HepG2 (cell line): Measurements from ENCODE around the gene SMAD6. TPM values are rescaled to one million over a fixed set of nuclear protein-coding genes. Genes with fewer than 3 reads are reported as not detected.

Source experiments
- ATAC-seq: fragments of 200-7000 bp; cut with Tn5 transposase; 3 replicates; pipeline ENCODE4 v1.9.1; 2020; ENCODE audit warnings: mild to moderate bottlenecking, moderate library complexity
- BruUV-seq: library from RNA; stranded (reverse); fragments of 400-500 nt; replicated peaks from 2 replicates; lab custom pipeline; 2021; lab: Mats Ljungman, UMichigan
- CTCF ChIA-PET: fragments of 300-600 bp; formaldehyde crosslinking; extraction: SDS; loops from one replicate; lab custom pipeline; 2021; ENCODE audit warnings: low total read pairs, inconsistent platforms, low intra/inter-chr PET ratio; lab: Yijun Ruan, JAX
- POLR2A ChIA-PET: fragments of 350-600 bp; sonication (Branson Sonifier 250); formaldehyde crosslinking; loops from one replicate; lab custom pipeline; 2020; ENCODE audit warnings: antibody characterized with exemption, inconsistent platforms; lab: Yijun Ruan, JAX
- DNase-seq: peaks from one replicate; pipeline ENCODE4 v3.0.0-alpha.2; 2015; ENCODE audit warnings: low spot score
- FAIRE-seq: peaks from 3 replicates; lab custom pipeline; 2011; peaks lifted over from hg19 to GRCh38; lab: Jason Lieb, UNC
- H2AFZ ChIP-seq: one replicate; pipeline ENCODE4 v1.6.1; 2011; ENCODE audit warnings: low read length, inconsistent platforms
- H3K27ac ChIP-seq: fragments of 300-600 bp; 3 replicates; pipeline ENCODE4 v1.8.0; 2011; ENCODE audit warnings: mixed run types, mild to moderate bottlenecking, mixed read lengths, low read length, inconsistent platforms; ENCODE audit not compliant: insufficient read depth; ENCODE audit errors: extremely low read length
- H3K27me3 ChIP-seq, 2 experiments: fragments of 200-600 bp in 1 of 2; 2 replicates in 1 of 2; 3 replicates in 1 of 2; pipeline versions ENCODE4 v1.6.0 to v1.8.0; 2011; ENCODE audit warnings: low read length in 2 of 2, mild to moderate bottlenecking in 2 of 2, moderate library complexity in 2 of 2, inconsistent platforms in 1 of 2; ENCODE audit not compliant: insufficient read depth in 2 of 2, control insufficient read depth in 1 of 2
- H3K36me3 ChIP-seq, 2 experiments: fragments of 200-600 bp in 1 of 2; replicated peaks in 1 of 2; 2 replicates in 1 of 2; 3 replicates in 1 of 2; pipeline versions ENCODE4 v1.5.1 to v1.8.0; 2011; ENCODE audit warnings: low read length in 2 of 2, inconsistent platforms in 1 of 2; ENCODE audit not compliant: insufficient read depth in 2 of 2, control insufficient read depth in 1 of 2
- H3K4me1 ChIP-seq: 2 replicates; pipeline ENCODE4 v1.5.1; 2012; ENCODE audit warnings: low read length, inconsistent platforms; ENCODE audit not compliant: insufficient read depth
- H3K4me2 ChIP-seq: 2 replicates; pipeline ENCODE4 v1.6.0; 2011; ENCODE audit warnings: low read depth, low read length, inconsistent platforms
- H3K4me3 ChIP-seq, 3 experiments: fragments of 200-600 bp in 1 of 3; sonication (generic), shearing (Covaris generic) in 1 of 3; replicated peaks in 1 of 3; 2 replicates each; pipeline ENCODE4 v1.5.1; 2011 to 2016; ENCODE audit warnings: low read length in 3 of 3, inconsistent platforms in 2 of 3, low read depth in 2 of 3, mild to moderate bottlenecking in 2 of 3, control low read depth in 1 of 3, mixed read lengths in 1 of 3; ENCODE audit not compliant: insufficient read depth in 1 of 3
- H3K79me2 ChIP-seq: one replicate; pipeline ENCODE4 v1.6.1; 2011; ENCODE audit warnings: low read length, inconsistent platforms; ENCODE audit not compliant: insufficient read depth
- H3K9ac ChIP-seq: 2 replicates; pipeline ENCODE4 v1.6.0; 2011; ENCODE audit warnings: mild to moderate bottlenecking, low read depth, low read length, inconsistent platforms; ENCODE audit not compliant: insufficient read depth
- H3K9me3 ChIP-seq: 2 replicates; pipeline ENCODE4 v1.5.1; 2012; ENCODE audit warnings: mild to moderate bottlenecking, low read length
- H4K20me1 ChIP-seq: 2 replicates; pipeline ENCODE4 v1.6.0; 2011; ENCODE audit warnings: inconsistent platforms, mild to moderate bottlenecking, low read length, moderate library complexity; ENCODE audit not compliant: insufficient read depth
- MED13 ChIP-seq: sonication (generic); formaldehyde crosslinking; IDR thresholded peaks from 2 replicates; pipeline ENCODE4 v1.5.0; 2020; ENCODE audit warnings: missing genetic modification reagents
- RBFOX2 ChIP-seq: fragments of 200-400 bp; formaldehyde crosslinking; IDR thresholded peaks from 2 replicates; pipeline ENCODE4 v1.6.1; 2017; ENCODE audit warnings: low read depth, mild to moderate bottlenecking, low read length
- SP4 ChIP-seq: sonication (generic); formaldehyde crosslinking; IDR thresholded peaks from 2 replicates; pipeline ENCODE4 v1.8.1; 2023; ENCODE audit warnings: mild to moderate bottlenecking, missing genetic modification reagents
- SP5 ChIP-seq: IDR thresholded peaks from 2 replicates; pipeline ENCODE4 v1.6.1; 2016; ENCODE audit warnings: low read depth, borderline replicate concordance
- ZBTB7B ChIP-seq: sonication (generic); formaldehyde crosslinking; IDR thresholded peaks from 2 replicates; pipeline ENCODE4 v1.4.0; 2020; ENCODE audit warnings: missing genetic modification reagents
- ZFAT ChIP-seq: sonication (generic); formaldehyde crosslinking; conservative IDR thresholded peaks from 2 replicates; pipeline ENCODE4 v1.8.1; 2023; ENCODE audit warnings: missing genetic modification reagents, inconsistent platforms
- ZNF557 ChIP-seq: sonication (generic); formaldehyde crosslinking; IDR thresholded peaks from 2 replicates; pipeline ENCODE4 v1.4.0; 2020; ENCODE audit warnings: missing genetic modification reagents
- ZNF569 ChIP-seq: sonication (generic); formaldehyde crosslinking; IDR thresholded peaks from 2 replicates; pipeline ENCODE4 v1.5.0; 2020; ENCODE audit warnings: mild to moderate bottlenecking, missing genetic modification reagents, moderate library complexity, borderline replicate concordance
- ZNF709 ChIP-seq: sonication (generic); formaldehyde crosslinking; IDR thresholded peaks from 2 replicates; pipeline ENCODE4 v1.5.0; 2020; ENCODE audit warnings: mild to moderate bottlenecking, missing genetic modification reagents
- WGBS: methylation state at CpG from one replicate; pipeline ENCODE4 v1.1.6; 2017; ENCODE audit warnings: low lambda C conversion rate; 5-methylcytosine and 5-hydroxymethylcytosine counted together
- in situ Hi-C: cut with HindIII; loops from 2 replicates; pipeline ENCODE4 v1.10.0; 2017; ENCODE audit warnings: low pct_unique_long_range_greater_than_20kb; ENCODE audit not compliant: extremely low pct_ligation_motif_present
- intact Hi-C: fragments of 100-400 bp; cut with micrococcal nuclease; formaldehyde crosslinking; loops from one replicate; pipeline ENCODE4 v1.10.0; 2022; ENCODE audit not compliant: unreplicated experiment
- polyA plus RNA-seq, 8 experiments: library from polyadenylated mRNA; depleted of rRNA in 3 of 8; stranded (reverse) in 7 of 8; unstranded in 1 of 8; fragments of >200 nt; fragmentation: Illumina TruSeq in 4 of 8; extraction: Trizol in 4 of 8; gene quantifications; 2 replicates each; pipeline versions ENCODE4 v1.2.1 to v1.2.3, GENCODE V29; 2011 to 2016; ENCODE audit warnings: low read depth in 4 of 8, missing spikeins in 1 of 8, mixed read lengths in 1 of 8; ENCODE audit not compliant: insufficient read depth in 1 of 8
- total RNA-seq, 5 experiments: library from RNA; depleted of rRNA; stranded (reverse); fragments of >200 nt; fragmentation: Illumina TruSeq; extraction: Trizol; gene quantifications; 2 replicates each; pipeline ENCODE4 v1.2.3, GENCODE V29; 2016; ENCODE audit warnings: low read depth in 1 of 5
- TF ChIP-seq, protein P1 (sequence below): sonication (generic); formaldehyde crosslinking; IDR thresholded peaks from 2 replicates; pipeline ENCODE4 v1.4.0; 2020; ENCODE audit warnings: mild to moderate bottlenecking, missing genetic modification reagents
- TF ChIP-seq, protein P2 (sequence below): sonication (generic); formaldehyde crosslinking; IDR thresholded peaks from one replicate; pipeline ENCODE4 v1.5.1; 2020; ENCODE audit warnings: mild to moderate bottlenecking, missing genetic modification reagents; ENCODE audit errors: not compliant biosample characterization
- TF ChIP-seq, protein P3 (sequence below): sonication (generic); formaldehyde crosslinking; IDR thresholded peaks from 2 replicates; pipeline ENCODE4 v1.4.0; 2020; ENCODE audit warnings: missing genetic modification reagents

The SMAD6 gene
- total and polyA plus RNA-seq, 2 of the 13 experiments (the other 11 are each of a cell fraction or from before 2014, with no cell fraction given): 3.3 to 4.4 TPM

DNA sequence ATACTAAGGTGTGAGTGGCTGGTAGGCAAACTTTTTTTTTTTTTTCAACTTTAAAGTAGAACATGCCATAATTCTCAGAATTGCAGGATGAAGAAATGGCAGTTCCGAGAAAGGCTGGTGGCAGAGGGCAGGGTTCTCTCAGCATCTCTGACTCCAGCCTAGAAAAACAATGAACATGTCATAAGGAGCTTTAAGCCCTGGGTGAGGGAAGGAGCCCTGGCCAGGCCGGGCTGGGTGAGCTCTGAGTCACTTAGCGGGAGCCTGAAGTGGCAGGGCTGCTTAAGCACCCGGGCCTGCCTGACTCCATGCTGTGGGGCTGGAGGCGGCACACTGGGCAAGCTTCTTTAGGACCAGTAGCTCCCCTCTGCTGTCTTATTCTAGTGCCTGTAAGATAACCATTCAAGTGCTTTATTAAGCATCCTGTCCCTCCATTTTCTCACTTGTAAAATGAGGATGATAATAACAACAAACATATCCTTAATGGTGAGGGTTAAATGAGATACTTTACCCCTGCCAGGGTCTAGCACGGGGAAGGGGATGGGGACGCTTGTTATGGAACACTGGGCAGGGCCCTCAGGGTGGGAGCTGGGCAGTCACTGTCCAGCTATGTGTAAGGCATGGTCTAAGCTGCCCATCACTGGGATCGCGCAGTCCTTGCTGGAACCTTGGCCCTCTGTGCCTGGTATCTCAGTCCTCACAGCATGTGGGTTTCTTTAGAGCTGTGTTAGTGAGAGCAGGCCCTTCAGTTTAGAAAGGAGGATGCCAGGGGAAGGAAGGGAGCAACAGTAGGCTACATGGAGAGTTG lies 18.4 kb downstream of the SMAD6 start:
- Histone ChIP-seq H3K4me3 (no peak overlapping the region), H3K4me2 (no peak overlapping the region), H3K9me3 (no peaks in the 10 kb centered on the region), H3K9ac (no peak overlapping the region), H3K79me2 (peaks cover 2% of the 10 kb centered on the region), H4K20me1 (no peaks in the 10 kb centered on the region), H3K27ac (no peak overlapping the region), H2AFZ (no peak overlapping the region), H3K4me1 (peaks cover 11% of the 10 kb centered on the region), H3K36me3 (peaks cover 0 to 26% of the 10 kb centered on the region in 2 experiments; a peak in 3 of 5 replicates), H3K27me3 (no peaks in the 10 kb centered on the region)
- no peak for DNase-seq
- no peak for FAIRE-seq
- ATAC-seq: no peak
- POLR2A ChIA-PET: no interaction called here
- CTCF ChIA-PET: no interaction called here
- intact Hi-C loops (no loop called here), in situ Hi-C loops (no loop called here)
- WGBS: 93% methylated on average over 9 of the region's 9 CpGs
- no TSS peak for BruUV-seq
- no peak for TF ChIP-seq MED13 (CRISPR knock-in tag)
- TF ChIP-seq ZBTB7B (CRISPR knock-in tag): no peak
- no peak for TF ChIP-seq RBFOX2
- TF ChIP-seq, protein P1, sequence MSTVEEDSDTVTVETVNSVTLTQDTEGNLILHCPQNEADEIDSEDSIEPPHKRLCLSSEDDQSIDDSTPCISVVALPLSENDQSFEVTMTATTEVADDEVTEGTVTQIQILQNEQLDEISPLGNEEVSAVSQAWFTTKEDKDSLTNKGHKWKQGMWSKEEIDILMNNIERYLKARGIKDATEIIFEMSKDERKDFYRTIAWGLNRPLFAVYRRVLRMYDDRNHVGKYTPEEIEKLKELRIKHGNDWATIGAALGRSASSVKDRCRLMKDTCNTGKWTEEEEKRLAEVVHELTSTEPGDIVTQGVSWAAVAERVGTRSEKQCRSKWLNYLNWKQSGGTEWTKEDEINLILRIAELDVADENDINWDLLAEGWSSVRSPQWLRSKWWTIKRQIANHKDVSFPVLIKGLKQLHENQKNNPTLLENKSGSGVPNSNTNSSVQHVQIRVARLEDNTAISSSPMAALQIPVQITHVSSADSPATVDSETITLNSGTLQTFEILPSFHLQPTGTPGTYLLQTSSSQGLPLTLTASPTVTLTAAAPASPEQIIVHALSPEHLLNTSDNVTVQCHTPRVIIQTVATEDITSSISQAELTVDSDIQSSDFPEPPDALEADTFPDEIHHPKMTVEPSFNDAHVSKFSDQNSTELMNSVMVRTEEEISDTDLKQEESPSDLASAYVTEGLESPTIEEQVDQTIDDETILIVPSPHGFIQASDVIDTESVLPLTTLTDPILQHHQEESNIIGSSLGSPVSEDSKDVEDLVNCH: no peak
- no peak for TF ChIP-seq ZNF709
- no peak for TF ChIP-seq SP4 (CRISPR knock-in tag)
- no peak for TF ChIP-seq ZNF569 (CRISPR knock-in tag)
- no peak for TF ChIP-seq SP5
- no peak for TF ChIP-seq ZFAT (CRISPR knock-in tag)
- TF ChIP-seq, protein P2, sequence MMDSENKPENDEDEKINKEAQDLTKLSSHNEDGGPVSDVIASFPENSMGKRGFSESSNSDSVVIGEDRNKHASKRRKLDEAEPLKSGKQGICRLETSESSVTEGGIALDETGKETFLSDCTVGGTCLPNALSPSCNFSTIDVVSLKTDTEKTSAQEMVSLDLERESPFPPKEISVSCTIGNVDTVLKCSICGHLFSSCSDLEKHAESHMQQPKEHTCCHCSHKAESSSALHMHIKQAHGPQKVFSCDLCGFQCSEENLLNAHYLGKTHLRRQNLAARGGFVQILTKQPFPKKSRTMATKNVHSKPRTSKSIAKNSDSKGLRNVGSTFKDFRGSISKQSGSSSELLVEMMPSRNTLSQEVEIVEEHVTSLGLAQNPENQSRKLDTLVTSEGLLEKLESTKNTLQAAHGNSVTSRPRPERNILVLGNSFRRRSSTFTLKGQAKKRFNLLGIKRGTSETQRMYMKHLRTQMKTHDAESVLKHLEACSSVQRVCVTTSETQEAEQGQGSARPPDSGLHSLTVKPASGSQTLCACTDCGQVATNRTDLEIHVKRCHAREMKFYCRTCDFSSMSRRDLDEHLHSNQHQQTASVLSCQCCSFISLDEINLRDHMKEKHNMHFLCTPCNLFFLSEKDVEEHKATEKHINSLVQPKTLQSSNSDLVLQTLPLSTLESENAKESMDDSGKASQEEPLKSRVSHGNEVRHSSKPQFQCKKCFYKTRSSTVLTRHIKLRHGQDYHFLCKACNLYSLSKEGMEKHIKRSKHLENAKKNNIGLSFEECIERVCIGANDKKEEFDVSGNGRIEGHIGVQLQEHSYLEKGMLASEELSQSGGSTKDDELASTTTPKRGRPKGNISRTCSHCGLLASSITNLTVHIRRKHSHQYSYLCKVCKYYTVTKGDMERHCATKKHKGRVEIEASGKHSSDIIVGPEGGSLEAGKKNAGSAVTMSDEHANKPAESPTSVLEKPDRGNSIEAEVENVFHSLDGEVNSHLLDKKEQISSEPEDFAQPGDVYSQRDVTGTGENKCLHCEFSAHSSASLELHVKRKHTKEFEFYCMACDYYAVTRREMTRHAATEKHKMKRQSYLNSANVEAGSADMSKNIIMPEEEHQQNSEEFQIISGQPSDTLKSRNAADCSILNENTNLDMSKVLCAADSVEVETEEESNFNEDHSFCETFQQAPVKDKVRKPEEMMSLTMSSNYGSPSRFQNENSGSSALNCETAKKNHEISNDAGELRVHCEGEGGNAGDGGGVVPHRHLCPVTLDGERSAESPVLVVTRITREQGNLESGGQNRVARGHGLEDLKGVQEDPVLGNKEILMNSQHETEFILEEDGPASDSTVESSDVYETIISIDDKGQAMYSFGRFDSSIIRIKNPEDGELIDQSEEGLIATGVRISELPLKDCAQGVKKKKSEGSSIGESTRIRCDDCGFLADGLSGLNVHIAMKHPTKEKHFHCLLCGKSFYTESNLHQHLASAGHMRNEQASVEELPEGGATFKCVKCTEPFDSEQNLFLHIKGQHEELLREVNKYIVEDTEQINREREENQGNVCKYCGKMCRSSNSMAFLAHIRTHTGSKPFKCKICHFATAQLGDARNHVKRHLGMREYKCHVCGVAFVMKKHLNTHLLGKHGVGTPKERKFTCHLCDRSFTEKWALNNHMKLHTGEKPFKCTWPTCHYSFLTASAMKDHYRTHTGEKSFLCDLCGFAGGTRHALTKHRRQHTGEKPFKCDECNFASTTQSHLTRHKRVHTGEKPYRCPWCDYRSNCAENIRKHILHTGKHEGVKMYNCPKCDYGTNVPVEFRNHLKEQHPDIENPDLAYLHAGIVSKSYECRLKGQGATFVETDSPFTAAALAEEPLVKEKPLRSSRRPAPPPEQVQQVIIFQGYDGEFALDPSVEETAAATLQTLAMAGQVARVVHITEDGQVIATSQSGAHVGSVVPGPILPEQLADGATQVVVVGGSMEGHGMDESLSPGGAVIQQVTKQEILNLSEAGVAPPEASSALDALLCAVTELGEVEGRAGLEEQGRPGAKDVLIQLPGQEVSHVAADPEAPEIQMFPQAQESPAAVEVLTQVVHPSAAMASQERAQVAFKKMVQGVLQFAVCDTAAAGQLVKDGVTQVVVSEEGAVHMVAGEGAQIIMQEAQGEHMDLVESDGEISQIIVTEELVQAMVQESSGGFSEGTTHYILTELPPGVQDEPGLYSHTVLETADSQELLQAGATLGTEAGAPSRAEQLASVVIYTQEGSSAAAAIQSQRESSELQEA (CRISPR knock-in tag): no peak
- no peak for TF ChIP-seq ZNF557 (CRISPR knock-in tag)
- TF ChIP-seq, protein P3, sequence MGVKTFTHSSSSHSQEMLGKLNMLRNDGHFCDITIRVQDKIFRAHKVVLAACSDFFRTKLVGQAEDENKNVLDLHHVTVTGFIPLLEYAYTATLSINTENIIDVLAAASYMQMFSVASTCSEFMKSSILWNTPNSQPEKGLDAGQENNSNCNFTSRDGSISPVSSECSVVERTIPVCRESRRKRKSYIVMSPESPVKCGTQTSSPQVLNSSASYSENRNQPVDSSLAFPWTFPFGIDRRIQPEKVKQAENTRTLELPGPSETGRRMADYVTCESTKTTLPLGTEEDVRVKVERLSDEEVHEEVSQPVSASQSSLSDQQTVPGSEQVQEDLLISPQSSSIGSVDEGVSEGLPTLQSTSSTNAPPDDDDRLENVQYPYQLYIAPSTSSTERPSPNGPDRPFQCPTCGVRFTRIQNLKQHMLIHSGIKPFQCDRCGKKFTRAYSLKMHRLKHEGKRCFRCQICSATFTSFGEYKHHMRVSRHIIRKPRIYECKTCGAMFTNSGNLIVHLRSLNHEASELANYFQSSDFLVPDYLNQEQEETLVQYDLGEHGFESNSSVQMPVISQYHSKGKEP (CRISPR knock-in tag): no peak
